ENCODE results near the gene CEP57. TPM values are rescaled to one million over a fixed set of nuclear protein-coding genes. Genes with fewer than 3 reads are reported as not detected.

CEP57 gene
- total and polyA plus RNA-seq, 2 donors (not counting 1 experiment from before 2014, with no cell fraction given): 19.0 to 82.9 TPM

- CTCF ChIA-PET: interaction anchor here (1.1 kb wide), 1 partner anchor 642 kb away, joined by 3 read pairs; no protein-coding TSS in a partner anchor
- peaks cover 75% of the 10 kb centered on the region for H3K79me2 ChIP-seq (ENCODE audit: control insufficient read depth, insufficient read depth, low read length)
- Mint-ChIP-seq H3K4me1 (peaks cover 40% of the 10 kb centered on the region), H3K27me3 (no peaks in the 10 kb centered on the region), H3K4me3 (no peak overlapping the region), H3K27ac (no peak overlapping the region), H3K9me3 (ENCODE audit: insufficient read depth) (no peaks in the 10 kb centered on the region)
- DNase-seq (no peak), ATAC-seq (ENCODE audit: low read depth) (no peak)
- peaks cover 2% of the 10 kb centered on the region in 2 experiments for H3K36me3 ChIP-seq (replicated peaks in 1 of 2; ENCODE audit: control extremely low read depth in 1 of 2, control insufficient read depth in 1 of 2, extremely low read depth in 1 of 2, insufficient read depth in 2 of 2, low read length in 1 of 2)
- H3K27me3 ChIP-seq (replicated peaks in 1 of 4; ENCODE audit: control extremely low read depth in 1 of 4, control insufficient read depth in 3 of 4, insufficient read depth in 4 of 4, low read length in 3 of 4): no peaks in the 10 kb centered on the region
- peaks cover 11% of the 10 kb centered on the region for H4K20me1 ChIP-seq (ENCODE audit: control insufficient read depth, insufficient read depth, low read length, poor library complexity, severe bottlenecking)
- H3K9me3 ChIP-seq (ENCODE audit: control extremely low read depth in 1 of 3, control insufficient read depth in 2 of 3, insufficient read depth in 1 of 3, low read length in 2 of 3): no peaks in the 10 kb centered on the region
- H2AFZ ChIP-seq (ENCODE audit: insufficient read depth, low read depth, low read length, poor library complexity, severe bottlenecking): no peak overlapping the region
- peaks cover 13 to 14% of the 10 kb centered on the region in 2 donors for H3K4me1 ChIP-seq (ENCODE audit: control insufficient read depth in 2 of 2, insufficient read depth in 2 of 2, low read length in 2 of 2)
- H3K9ac ChIP-seq (ENCODE audit: low read length): no peak overlapping the region
- WGBS (ENCODE audit: insufficient coverage): no CpG with 5 or more reads among the region's 5 CpGs
- POLR2A ChIA-PET: no interaction called here
- H3K4me2 ChIP-seq (replicated peaks; ENCODE audit: low read depth, low read length, poor library complexity, severe bottlenecking): no peak overlapping the region
- TF ChIP-seq, protein P1, sequence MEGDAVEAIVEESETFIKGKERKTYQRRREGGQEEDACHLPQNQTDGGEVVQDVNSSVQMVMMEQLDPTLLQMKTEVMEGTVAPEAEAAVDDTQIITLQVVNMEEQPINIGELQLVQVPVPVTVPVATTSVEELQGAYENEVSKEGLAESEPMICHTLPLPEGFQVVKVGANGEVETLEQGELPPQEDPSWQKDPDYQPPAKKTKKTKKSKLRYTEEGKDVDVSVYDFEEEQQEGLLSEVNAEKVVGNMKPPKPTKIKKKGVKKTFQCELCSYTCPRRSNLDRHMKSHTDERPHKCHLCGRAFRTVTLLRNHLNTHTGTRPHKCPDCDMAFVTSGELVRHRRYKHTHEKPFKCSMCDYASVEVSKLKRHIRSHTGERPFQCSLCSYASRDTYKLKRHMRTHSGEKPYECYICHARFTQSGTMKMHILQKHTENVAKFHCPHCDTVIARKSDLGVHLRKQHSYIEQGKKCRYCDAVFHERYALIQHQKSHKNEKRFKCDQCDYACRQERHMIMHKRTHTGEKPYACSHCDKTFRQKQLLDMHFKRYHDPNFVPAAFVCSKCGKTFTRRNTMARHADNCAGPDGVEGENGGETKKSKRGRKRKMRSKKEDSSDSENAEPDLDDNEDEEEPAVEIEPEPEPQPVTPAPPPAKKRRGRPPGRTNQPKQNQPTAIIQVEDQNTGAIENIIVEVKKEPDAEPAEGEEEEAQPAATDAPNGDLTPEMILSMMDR (IDR thresholded peaks at IDR 0.05): no peak
- TF ChIP-seq EZH2 (IDR thresholded peaks at IDR 0.05; ENCODE audit: borderline replicate concordance, insufficient read depth, low read depth, low read length, poor library complexity, severe bottlenecking): no peak
- H3K27ac ChIP-seq (ENCODE audit: low read length in 2 of 2): no peak overlapping the region
- intact Hi-C loops (cut with micrococcal nuclease): loop anchor here (5.0 kb wide), 1 partner anchor 548 kb away; the partner anchor contains the start of gene MAML2
- no peak overlapping the region for H3K4me3 ChIP-seq (ENCODE audit: control extremely low read depth in 1 of 5, extremely low read depth in 1 of 5, insufficient read depth in 1 of 5, low read depth in 2 of 5, low read length in 4 of 5)
Observed at GRCh38 chr11:95794086-95794485, 3.8 kb downstream of the CEP57 start.

- 100% methylated on average over 2 of the region's 3 CpGs for WGBS (ENCODE audit: insufficient coverage)
Observed at GRCh38 chr11:95795627-95796295, 5.5 kb downstream of the CEP57 start.

More at GRCh38 chr11:95795627-95796295, 5.5 kb downstream of the CEP57 start:
- peaks cover 13 to 14% of the 10 kb centered on the region in 2 donors for H3K4me1 ChIP-seq (ENCODE audit: control insufficient read depth in 2 of 2, insufficient read depth in 2 of 2, low read length in 2 of 2)
- ChIA-PET POLR2A (no interaction called here), CTCF (interaction anchor here (0.8 to 1.5 kb wide), 3 partner anchors 40 to 726 kb away, joined by 3 read pairs; no protein-coding TSS in a partner anchor)
- Mint-ChIP-seq H3K9me3 (ENCODE audit: insufficient read depth) (no peaks in the 10 kb centered on the region), H3K27me3 (no peaks in the 10 kb centered on the region), H3K27ac (no peak overlapping the region), H3K4me1 (peaks cover 37% of the 10 kb centered on the region), H3K4me3 (no peak overlapping the region)
- DNase-seq (no peak), ATAC-seq (ENCODE audit: low read depth) (no peak)
- peaks cover 8 to 15% of the 10 kb centered on the region in 2 experiments for H3K36me3 ChIP-seq (replicated peaks in 1 of 2; ENCODE audit: control extremely low read depth in 1 of 2, control insufficient read depth in 1 of 2, extremely low read depth in 1 of 2, insufficient read depth in 2 of 2, low read length in 1 of 2)
- H4K20me1 ChIP-seq (ENCODE audit: control insufficient read depth, insufficient read depth, low read length, poor library complexity, severe bottlenecking): peaks cover 11% of the 10 kb centered on the region
- H3K27me3 ChIP-seq (replicated peaks in 1 of 4; ENCODE audit: control extremely low read depth in 1 of 4, control insufficient read depth in 3 of 4, insufficient read depth in 4 of 4, low read length in 3 of 4): no peaks in the 10 kb centered on the region
- H3K79me2 ChIP-seq (ENCODE audit: control insufficient read depth, insufficient read depth, low read length): peaks cover 69% of the 10 kb centered on the region
- no peak overlapping the region for H2AFZ ChIP-seq (ENCODE audit: insufficient read depth, low read depth, low read length, poor library complexity, severe bottlenecking)
- no peak overlapping the region for H3K27ac ChIP-seq (ENCODE audit: low read length in 2 of 2)
- no peak overlapping the region for H3K4me3 ChIP-seq (ENCODE audit: control extremely low read depth in 1 of 5, extremely low read depth in 1 of 5, insufficient read depth in 1 of 5, low read depth in 2 of 5, low read length in 4 of 5)
- no peak overlapping the region for H3K4me2 ChIP-seq (replicated peaks; ENCODE audit: low read depth, low read length, poor library complexity, severe bottlenecking)
- no peak overlapping the region for H3K9ac ChIP-seq (ENCODE audit: low read length)
- no peaks in the 10 kb centered on the region for H3K9me3 ChIP-seq (ENCODE audit: control extremely low read depth in 1 of 3, control insufficient read depth in 2 of 3, insufficient read depth in 1 of 3, low read length in 2 of 3)
- TF ChIP-seq, protein P1 (IDR thresholded peaks at IDR 0.05): no peak
- no peak for TF ChIP-seq EZH2 (IDR thresholded peaks at IDR 0.05; ENCODE audit: borderline replicate concordance, insufficient read depth, low read depth, low read length, poor library complexity, severe bottlenecking)
- intact Hi-C loops (cut with micrococcal nuclease): no loop called here

Data from B cell (primary cell).